IPS-15b (cell line): ENCODE data around the gene ZNF581.

Experiments used
- H3K27me3 ChIP-seq: one replicate; pipeline ENCODE4 v1.6.1; 2013; ENCODE audit warnings: low read length; ENCODE audit not compliant: control insufficient read depth, insufficient read depth
- H3K36me3 ChIP-seq: one replicate; pipeline ENCODE4 v1.6.1; 2013; ENCODE audit warnings: low read length; ENCODE audit not compliant: control insufficient read depth, insufficient read depth
- H3K4me1 ChIP-seq: one replicate; pipeline ENCODE4 v1.6.1; 2013; ENCODE audit warnings: mild to moderate bottlenecking, low read length; ENCODE audit not compliant: control insufficient read depth, insufficient read depth
- H3K4me3 ChIP-seq: one replicate; pipeline ENCODE4 v1.5.1; 2013; ENCODE audit warnings: low read depth, low read length
- H3K9ac ChIP-seq: one replicate; pipeline ENCODE4 v1.6.1; 2013; ENCODE audit warnings: low read depth, mild to moderate bottlenecking, low read length
- H3K9me3 ChIP-seq: one replicate; pipeline ENCODE4 v1.6.1; 2013; ENCODE audit warnings: mild to moderate bottlenecking, low read length; ENCODE audit not compliant: control insufficient read depth, insufficient read depth

The ZNF581 gene

DNA sequence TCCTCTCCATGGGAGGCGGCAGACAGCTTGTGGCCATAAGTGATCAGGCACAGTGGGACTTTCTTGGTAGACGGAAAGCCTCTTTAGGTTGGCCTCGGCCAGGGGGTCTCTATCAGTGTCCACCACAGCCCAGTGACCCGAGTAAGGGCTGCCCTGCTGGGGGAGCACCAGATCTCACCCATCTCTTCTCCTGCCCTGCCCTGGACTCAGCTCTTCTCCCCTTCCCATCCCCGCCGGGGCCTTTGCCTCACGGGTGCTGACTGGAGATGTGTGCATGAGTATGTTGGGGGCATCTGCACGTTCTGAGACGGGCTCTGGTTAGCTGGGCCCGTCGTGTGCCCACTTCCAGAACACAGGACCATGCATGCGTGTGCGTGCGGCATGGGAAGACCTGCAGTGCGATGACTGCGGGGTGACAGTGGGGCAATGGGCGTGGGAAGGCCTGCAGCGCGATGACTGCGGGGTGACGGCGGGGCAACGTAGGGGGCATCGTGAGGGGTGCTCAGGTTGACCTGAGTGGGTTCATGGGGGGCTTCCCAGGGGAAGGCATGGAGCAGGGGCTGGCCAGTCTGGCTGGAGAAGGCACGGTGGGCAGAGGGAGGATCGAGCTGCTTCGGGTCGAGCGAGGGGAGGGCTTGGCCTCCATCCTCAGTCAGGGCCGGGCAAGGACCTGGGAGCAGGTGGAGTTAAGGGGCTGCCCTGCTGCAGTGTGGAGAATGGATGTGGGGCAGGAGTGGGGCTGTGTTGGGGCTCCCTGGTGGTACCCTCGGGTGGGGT, 47.5 kb downstream of the ZNF581 start:
- Histone ChIP-seq H3K27me3 (no peaks in the 10 kb centered on the region), H3K4me1 (no peaks in the 10 kb centered on the region), H3K36me3 (peaks cover 65% of the 10 kb centered on the region), H3K4me3 (no peak overlapping the region), H3K9ac (no peak overlapping the region), H3K9me3 (no peaks in the 10 kb centered on the region)

DNA sequence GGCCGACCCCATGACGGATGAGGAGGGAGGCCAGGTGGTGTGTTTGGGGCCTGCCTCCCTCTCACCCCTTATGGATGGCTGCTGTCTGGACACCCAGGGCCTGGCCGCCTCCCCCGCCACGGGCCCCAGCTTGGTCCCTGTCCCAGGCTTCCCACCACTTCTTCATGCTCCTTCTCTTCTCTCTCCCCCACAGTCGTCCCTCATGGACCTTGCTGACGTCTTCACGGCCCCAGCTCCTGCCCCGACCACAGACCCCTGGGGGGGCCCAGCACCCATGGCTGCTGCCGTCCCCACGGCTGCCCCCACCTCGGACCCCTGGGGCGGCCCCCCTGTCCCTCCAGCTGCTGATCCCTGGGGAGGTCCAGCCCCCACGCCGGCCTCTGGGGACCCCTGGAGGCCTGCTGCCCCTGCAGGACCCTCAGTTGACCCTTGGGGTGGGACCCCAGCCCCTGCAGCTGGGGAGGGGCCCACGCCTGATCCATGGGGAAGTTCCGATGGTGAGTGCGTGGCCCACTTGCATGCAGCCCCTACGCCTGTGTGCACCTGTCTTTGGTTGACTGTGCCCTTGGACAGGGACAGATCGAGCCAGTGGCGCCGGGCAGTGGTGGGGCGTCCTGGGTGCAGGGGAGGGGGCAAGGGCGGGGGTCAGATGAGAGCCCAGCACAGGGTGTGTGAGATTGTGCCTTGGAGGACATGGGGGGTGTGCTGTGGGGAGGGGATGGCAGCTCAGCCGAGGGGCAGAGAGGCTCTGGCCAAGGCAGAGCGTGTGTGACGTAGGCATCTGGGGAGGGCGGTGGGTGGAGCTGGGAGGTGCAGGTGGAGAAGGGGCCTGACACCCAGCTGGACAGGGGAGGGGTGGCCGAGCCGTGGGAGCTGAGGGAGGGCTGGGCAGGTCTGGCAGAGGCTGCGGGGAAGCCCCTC, 48.4 kb downstream of the ZNF581 start:
- no peaks in the 10 kb centered on the region for H3K9me3 ChIP-seq
- H3K9ac ChIP-seq = no peak overlapping the region
- peaks cover 66% of the 10 kb centered on the region for H3K36me3 ChIP-seq
- H3K27me3 ChIP-seq = no peaks in the 10 kb centered on the region
- H3K4me1 ChIP-seq = no peaks in the 10 kb centered on the region
- no peak overlapping the region for H3K4me3 ChIP-seq

DNA sequence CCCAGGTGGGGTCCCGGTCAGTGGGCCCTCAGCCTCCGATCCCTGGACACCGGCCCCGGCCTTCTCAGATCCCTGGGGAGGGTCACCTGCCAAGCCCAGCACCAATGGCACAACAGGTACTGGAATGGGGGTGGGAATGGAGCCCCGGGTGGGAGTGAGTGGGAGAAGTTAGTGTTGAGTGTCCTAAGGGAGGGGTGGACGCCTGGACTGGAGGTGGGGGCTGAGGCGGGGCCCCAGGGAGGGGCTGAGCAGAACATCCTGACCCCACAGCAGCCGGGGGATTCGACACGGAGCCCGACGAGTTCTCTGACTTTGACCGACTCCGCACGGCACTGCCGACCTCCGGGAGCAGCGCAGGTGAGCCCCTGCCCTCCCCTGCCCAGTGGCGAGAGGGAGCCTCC, 49.2 kb downstream of the ZNF581 start:
- Histone ChIP-seq H3K36me3 (peaks cover 67% of the 10 kb centered on the region), H3K4me1 (no peaks in the 10 kb centered on the region), H3K4me3 (no peak overlapping the region), H3K27me3 (no peaks in the 10 kb centered on the region), H3K9me3 (no peaks in the 10 kb centered on the region), H3K9ac (no peak overlapping the region)

DNA sequence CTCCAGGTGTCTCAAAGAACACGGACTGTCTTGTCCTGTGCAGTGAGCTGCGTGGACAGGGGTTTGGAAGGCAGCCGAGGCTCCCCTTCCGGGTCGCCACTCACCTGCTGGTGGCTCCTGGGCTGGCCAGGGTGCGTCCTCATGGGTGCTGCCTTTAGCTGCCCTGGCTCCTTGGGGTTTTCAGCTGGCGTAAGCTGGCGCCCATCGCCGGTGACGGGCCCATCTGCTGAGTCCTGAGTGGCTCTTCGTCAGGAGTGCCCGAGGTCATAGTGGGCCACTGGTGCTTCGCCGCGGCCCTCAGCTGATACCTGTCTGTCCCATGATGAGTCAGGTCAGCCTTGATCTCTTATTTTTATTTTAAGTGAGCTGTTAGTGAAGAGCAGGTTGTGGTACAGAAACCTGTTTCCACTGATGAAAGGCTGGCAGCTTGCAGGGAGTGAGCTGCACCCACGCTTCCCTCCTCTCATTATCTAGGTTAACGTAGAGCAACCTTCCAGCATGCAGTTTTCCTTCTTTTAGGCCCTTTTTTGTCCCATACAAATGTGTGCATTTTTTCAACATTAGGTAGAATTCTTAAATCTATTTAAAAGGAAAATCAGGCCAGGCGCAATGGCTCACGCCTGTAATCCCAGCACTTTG, 50.0 kb downstream of the ZNF581 start:
- Histone ChIP-seq H3K27me3 (no peaks in the 10 kb centered on the region), H3K36me3 (peaks cover 73% of the 10 kb centered on the region), H3K9me3 (no peaks in the 10 kb centered on the region), H3K9ac (no peak overlapping the region), H3K4me1 (no peaks in the 10 kb centered on the region), H3K4me3 (no peak overlapping the region)

DNA sequence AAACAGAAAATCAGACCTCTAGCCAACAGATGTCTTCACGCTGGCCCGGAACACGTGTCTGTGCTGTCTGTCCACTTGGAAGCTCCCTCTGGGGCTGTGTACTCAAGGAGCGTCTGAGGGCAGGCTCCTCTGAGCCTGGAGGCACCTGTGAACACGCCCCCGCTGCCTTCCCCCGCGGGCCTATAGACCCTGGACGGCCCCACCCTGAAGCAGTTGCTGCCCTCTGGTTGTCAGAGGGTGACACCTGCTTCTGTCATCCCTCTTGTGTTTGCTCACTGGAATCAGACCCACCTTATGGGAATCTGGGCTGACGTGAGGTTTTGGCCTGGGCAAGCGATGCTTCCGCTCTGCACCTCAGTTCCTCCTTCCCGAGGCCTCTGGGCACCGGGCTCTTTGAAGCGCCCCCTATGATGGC, 50.8 kb downstream of the ZNF581 start:
- Histone ChIP-seq H3K4me3 (no peak overlapping the region), H3K27me3 (no peaks in the 10 kb centered on the region), H3K36me3 (peaks cover 69% of the 10 kb centered on the region), H3K9ac (no peak overlapping the region), H3K4me1 (no peaks in the 10 kb centered on the region), H3K9me3 (no peaks in the 10 kb centered on the region)

DNA sequence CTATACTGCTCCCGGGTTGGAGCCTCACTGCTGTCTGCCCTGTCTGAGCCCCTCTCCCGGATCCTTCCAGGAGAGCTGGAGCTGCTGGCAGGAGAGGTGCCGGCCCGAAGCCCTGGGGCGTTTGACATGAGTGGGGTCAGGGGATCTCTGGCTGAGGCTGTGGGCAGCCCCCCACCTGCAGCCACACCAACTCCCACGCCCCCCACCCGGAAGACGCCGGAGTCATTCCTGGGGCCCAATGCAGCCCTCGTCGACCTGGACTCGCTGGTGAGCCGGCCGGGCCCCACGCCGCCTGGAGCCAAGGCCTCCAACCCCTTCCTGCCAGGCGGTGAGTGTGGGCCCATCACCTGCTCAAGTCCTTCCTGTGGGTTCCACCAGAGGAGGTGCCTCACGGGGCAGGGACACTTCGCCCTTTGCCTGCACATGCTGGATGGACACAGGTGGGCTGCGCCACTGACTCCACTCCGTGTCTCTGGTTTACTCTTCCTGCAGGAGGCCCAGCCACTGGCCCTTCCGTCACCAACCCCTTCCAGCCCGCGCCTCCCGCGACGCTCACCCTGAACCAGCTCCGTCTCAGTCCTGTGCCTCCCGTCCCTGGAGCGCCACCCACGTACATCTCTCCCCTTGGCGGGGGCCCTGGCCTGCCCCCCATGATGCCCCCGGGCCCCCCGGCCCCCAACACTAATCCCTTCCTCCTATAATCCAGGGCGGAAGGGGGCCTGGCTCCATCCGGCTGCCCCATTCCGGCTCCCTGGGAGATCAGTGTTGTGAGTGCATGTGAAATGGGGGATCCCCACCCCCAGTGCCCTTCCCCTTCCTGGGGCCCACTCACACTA, 51.4 kb downstream of the ZNF581 start:
- Histone ChIP-seq H3K4me3 (no peak overlapping the region), H3K9ac (no peak overlapping the region), H3K36me3 (peaks cover 65% of the 10 kb centered on the region), H3K9me3 (no peaks in the 10 kb centered on the region), H3K4me1 (no peaks in the 10 kb centered on the region), H3K27me3 (no peaks in the 10 kb centered on the region)
